Bone marrow (tissue), 2 donors: Measurements from ENCODE around the gene PIP5K1A.
"Not testable (repeated sequence)": the region's sequence is repeated elsewhere in the genome, so short reads cannot be mapped to it uniquely, and the experiment has no call there.

Experiments
- DNase-seq, 2 donors: peaks; one replicate each; lab custom pipeline; 2025; lab: John Stamatoyannopoulos, UW

The PIP5K1A gene, protein sequence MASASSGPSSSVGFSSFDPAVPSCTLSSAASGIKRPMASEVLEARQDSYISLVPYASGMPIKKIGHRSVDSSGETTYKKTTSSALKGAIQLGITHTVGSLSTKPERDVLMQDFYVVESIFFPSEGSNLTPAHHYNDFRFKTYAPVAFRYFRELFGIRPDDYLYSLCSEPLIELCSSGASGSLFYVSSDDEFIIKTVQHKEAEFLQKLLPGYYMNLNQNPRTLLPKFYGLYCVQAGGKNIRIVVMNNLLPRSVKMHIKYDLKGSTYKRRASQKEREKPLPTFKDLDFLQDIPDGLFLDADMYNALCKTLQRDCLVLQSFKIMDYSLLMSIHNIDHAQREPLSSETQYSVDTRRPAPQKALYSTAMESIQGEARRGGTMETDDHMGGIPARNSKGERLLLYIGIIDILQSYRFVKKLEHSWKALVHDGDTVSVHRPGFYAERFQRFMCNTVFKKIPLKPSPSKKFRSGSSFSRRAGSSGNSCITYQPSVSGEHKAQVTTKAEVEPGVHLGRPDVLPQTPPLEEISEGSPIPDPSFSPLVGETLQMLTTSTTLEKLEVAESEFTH

DNA sequence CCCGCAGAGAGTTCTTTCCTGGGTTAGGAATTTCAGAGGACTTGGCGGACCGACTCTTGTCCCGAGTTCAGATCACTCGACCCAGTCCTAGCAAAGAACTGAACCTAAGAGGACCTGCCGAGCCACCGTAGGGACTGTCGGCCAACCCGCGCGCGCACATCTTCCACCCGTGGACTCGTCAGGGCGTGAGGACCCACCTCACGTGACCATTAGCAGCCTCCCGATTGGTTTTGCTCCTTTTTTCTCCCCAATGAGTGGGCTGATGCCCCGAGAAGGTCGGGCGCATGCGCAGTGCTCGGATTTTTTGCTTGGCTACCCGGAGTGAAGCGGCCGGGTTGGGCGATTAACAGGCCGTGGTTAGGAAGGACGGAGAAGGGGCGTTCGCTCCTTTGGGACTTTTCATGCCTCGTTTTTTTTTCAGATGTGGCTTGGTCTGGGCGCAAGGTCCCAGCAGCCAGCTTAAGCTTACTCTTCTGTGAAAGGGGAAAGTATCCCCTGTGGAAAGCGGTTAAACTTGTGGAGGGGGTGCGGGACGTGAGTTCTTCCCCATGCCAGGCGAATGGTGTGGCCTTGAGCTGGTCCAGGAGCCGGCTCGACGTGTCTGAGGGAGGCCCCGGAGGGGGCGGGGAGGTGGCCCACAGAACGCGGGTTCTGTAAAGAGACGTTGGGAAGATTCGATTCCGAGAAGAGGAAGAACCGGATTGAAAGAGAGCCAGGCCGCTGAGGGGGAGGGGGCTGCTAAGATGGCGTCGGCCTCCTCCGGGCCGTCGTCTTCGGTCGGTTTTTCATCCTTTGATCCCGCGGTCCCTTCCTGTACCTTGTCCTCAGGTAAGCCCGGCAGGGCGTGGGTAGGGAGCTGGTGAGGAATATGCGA is at the start of gene PIP5K1A:
TSS of gene PIP5K1A (plus strand) at position 299 of the 874 bp plus-strand sequence. CDS start at position 744, 445 bp downstream.
- DNase-seq: peak; percentile 94 to 98

DNA sequence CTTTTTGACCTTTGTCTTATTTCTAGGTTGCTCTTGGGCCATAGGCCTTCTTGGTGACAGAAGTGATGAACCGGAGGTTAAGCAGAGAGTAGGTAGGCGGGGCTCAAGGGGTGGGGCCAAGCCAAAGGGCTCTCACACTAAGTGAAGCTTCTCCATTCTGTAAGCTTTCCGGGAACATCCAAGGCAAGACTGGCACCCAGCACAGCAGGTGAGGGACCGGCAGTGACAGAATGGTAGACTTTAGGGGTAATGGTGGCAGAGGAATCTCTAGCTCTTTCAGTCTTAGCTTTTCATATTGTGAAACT is 41.9 kb upstream of the PIP5K1A start, which contains the start of gene TNFAIP8L2:
TSS of gene TNFAIP8L2 (plus strand) at position 135 of the 305 bp plus-strand sequence. CDS start 2,049 bp downstream, outside the sequence.
- DNase-seq: peak; percentile 34 to 60

DNA sequence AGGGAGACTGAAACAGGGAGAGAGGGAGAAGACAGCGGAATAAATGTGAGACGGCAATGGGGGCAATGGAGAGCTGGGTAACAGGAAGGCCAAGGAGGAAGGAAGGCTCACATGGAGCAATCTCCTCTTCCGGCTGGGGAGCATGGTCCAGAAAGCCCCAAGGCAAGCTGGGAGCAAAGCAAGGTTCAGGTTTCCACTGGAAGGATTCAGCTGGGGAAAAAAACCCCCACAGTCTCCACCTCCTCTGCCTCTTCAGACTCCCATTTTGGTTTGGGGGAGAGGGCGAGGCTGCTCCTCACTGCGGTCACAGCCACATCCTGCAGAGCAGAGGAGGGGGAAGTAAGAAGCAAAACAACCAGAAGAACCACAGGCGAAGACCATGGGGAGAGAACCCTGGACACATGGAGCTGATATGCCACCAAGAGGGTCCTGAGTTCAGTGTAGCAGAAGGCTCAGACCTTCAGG is 41.3 kb upstream of the PIP5K1A start:
- DNase-seq: peak in 1 of 2 donors; percentile 65

DNA sequence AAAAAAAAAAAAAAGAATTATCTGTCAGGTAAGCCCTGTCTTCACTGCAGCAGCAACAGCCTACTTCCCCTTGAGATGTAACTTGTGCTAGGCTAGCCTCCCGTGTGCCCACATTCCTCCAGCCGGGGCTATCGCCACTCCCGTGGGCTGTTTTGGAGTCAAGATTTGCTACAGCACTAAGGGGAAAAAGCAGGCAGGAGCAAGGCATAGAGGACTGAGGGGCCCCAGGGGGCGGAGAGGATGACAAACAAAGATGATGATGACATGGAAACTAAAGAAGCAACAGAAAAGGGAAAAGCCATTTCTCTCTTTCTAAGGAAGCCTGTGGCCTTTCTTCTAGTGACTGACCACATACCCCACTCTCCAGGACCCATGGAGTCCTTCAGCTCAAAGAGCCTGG is 40.0 kb upstream of the PIP5K1A start:
- DNase-seq: no peak

DNA sequence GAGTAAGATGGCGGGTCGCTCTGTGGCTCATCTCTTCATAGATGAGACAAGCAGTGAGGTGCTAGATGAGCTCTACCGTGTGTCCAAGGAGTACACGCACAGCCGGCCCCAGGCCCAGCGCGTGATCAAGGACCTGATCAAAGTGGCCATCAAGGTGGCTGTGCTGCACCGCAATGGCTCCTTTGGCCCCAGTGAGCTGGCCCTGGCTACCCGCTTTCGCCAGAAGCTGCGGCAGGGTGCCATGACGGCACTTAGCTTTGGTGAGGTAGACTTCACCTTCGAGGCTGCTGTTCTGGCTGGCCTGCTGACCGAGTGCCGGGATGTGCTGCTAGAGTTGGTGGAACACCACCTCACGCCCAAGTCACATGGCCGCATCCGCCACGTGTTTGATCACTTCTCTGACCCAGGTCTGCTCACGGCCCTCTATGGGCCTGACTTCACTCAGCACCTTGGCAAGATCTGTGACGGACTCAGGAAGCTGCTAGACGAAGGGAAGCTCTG is 39.6 kb upstream of the PIP5K1A start:
- no peak for DNase-seq

DNA sequence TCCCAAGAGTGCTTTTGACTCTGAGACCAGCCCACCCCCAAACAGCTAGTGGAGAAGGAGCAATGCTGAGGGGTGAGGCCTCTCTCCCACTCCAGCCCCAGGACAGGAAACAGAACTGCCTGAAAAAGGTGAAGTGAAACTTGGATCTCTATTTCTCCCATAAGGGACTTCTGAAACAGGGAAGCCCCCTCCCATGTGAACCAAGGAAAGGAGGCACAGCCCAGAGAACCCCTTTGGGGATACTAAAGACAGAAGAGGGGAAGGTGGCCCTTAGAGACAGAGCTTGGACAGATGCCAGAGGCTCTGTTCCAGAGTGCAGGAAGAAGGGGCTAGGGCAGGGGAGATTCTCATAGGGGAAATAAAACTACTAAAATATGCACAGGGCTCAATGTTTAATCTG is 39.0 kb upstream of the PIP5K1A start:
- no peak for DNase-seq

DNA sequence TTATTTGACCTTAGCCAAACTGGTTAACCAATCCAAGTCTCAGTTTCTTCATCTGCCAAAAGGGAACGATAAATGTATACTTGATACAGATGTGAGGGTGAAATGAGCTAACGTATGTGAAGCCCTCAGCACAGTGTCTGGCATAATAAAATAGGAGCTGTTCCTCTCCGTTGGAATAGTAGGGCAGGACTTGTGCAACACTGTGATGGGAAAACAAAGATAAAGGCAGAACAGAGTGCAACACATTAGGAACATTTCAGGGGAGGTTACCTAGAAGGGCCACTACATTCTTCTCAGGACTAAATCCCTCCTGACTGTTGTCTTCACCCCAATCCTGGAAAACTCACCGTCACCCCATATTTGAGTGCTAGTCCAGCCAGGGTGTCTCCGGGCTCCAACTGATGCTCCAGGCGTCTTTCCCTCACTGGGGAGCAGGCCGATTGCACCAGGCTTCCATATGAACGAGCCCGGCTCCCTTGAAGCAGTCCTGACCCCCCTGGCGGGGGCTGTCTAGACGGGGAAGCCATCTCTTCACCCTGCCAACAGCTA is 33.5 kb upstream of the PIP5K1A start:
- DNase-seq: no peak

DNA sequence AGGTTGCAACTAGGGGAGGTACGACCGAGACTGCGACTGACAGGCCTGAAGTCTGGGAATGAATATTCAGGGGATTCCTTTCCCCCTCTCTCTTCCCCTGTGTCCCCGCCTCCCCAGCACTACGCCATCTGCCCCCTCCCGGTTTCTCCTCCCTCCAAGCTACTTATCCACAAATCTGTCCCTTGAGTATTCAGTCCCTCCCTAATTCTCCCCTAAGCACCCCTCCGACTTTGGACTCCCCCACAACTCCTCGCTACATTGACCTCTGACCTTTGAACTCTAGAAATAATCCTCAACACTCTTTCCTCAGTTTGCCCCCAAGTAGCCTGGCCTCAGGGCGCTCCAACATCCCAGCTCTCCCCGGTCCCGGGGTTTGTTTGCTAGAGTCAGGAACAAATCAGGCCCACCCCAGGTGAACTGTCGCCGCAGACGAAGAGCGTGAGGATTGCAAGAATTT is 33.0 kb upstream of the PIP5K1A start:
- DNase-seq: no peak

DNA sequence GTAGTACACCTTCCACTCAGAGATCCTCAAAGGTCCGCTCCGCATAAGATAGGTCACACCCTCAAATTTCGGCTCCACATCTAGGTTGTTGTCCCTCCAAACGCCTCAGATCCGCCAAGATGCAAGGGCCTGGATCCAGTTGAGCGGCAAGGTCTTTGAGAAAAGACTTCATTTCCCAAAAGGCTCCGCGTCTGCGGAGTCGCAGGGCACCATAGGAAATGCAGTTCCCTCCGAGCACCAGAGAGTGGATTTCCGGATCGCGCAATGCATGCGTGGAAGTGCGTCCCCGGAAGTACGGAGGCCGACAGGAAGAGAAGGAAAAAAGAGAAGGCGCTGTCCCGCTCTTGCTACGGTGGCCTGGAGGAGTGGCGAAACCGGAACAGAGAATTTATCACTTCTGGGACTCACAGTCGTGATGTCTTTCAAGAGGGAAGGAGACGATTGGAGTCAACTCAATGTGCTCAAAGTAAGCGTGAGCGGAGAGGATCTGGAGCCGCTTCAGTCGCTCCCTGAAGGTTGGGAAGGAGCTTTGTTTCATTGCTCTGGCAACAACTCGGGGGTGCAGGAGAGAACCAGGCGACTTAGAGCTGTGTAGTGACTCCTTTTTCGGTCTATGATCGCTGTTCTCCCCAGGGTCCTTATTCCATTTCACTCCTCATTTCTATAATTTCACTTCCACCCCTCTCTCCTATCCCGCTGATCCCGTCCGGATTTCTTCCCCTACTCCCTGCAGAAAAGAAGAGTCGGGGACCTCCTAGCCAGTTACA is 32.4 kb upstream of the PIP5K1A start, which contains the start of the genes LYSMD1 and SCNM1:
TSS of gene LYSMD1 (minus strand) at position 165 of the 767 bp plus-strand sequence. CDS start 644 bp downstream, outside the sequence.
TSS of gene SCNM1 (plus strand) at position 407 of the 767 bp plus-strand sequence. CDS start at position 416, 9 bp downstream.
- peak; percentile 85 to 97 for DNase-seq

DNA sequence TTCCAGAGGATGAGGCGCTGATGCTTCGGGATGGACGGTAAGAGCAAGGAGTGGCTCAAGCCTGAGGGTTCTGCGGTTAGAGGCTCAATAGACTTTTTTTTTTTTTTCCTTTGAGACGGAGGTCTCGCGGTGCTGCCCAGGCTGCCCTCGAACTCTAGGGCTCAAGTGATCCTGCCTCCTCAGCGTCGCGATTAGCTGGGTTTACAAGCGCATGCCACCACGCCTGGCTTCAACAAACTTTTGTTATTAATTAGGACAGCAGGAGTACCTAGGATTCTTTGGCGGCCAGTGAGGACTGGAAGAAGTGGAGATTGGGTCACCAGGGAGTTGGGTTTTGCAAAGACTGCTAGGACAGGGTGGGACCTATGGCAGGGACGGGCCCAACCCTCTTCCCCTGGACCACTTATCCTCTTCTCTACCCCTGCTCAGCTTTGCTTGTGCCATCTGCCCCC is 31.8 kb upstream of the PIP5K1A start:
- no peak for DNase-seq

DNA sequence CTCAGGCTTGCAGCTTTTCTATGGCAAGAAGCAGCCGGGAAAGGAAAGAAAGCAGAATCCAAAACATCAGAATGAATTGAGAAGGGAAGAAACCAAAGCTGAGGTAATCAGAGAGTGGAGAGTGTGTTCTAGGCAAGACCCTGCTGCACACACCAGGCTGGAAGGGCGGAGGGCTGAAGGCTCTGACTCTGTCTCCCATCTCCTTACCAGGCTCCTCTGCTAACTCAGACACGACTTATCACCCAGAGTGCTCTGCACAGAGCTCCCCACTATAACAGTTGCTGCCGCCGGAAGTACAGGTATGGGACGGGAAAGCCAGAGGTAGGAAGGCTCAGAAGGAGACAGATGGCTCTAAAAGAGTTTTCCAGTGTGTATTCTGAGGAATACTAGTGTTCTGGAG is 31.2 kb upstream of the PIP5K1A start:
- no peak for DNase-seq

DNA sequence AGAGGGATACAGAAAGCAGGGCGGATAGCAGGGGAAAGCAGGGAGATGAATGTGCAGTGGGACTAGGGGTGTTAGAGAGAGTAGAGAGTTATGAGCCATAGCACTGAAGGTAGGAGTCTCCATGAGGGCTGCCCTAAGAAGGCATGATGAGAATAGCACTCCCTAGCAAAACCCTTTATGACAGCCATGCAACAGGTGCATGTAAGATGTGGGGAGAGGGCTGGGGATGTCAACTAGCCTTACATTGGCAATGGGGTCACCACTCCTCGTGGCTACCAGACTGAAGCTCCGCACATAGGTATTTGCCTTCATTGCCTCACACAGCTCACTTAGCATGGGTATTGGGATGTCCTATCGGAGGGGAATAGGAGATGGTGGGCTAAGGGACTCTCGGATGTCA is 27.2 kb upstream of the PIP5K1A start:
- no peak for DNase-seq

DNA sequence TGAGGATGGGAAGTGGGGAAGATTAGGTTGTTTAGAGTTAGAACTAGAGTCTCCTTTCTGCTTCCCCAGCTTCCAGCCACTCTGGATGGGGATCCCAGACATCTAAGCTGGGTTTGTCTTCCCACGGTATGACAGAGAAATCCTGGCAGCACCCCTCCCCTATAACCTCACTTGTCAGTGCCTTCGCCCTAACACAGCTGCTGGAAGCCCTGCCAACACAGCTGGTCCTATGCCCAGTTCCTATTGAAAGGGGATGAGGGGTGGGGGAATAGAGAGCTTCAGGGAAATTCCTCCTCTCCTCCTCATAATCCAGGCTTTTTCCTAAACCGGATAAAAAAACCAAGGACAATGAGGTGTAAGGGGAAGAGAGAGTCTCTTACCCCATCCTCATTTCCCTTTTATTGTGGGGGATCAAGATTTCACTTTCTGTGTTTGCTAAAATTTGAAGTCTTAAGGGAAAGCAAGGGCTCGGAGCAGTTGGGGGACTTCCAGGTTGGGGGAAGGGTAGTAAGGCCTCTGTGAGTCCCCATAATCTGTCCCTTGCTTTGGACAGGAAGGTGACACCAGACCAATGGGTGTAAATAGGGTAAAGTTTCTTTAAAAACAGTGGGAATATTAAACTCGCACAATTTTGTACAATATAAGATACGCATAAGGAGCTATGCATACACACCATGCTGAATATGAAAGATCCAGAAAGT is 23.2 kb upstream of the PIP5K1A start:
- no peak for DNase-seq

DNA sequence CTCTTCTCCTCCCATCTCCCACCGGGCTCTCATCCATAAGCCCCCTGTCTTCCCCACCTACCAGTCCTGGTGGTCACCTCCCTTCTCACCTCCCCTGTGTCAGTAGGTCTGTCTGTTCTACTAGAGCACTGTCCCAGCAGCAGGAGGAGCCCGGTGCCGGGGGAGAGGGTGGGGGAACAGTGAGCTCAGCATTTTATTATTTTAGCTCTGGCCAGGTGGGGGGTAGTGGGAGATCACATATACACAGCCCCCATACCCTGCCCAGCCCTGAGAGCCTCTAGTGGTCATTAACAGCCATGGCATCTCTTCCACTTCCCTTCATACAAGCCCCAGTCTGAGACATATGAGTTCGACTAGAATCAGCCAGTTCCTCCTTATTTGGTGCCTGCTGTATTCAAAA is 22.5 kb upstream of the PIP5K1A start, which contains the start of gene TMOD4:
TSS of gene TMOD4 (minus strand) at position 119 of the 400 bp plus-strand sequence. CDS start 1,106 bp downstream, outside the sequence.
- DNase-seq: peak in 1 of 2 donors; percentile 51

DNA sequence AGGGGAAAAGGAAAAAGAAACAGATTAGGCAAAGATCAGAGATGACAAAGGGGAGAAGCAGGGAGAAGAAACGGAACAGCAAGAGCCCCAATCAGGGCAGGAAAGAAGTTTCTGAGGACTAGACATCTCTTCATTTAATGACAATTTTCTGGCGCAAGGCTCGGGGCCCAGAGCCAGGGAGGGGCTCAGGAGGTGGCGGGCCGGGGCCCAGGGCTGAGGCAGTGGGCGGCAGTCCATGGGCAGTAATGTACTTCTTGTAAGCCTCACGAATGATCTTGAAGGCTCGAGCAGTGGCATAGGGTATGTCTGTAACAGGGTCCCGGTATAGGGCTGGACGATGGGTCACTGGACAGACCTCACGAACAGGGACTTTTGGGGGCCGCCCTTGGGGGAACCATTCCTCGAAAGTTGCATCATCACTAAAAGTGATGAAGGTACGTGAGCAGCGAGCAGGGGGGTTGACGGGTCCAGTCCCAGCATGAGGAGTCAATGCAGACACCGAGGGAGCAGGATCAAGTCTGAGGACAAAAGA is 21.8 kb upstream of the PIP5K1A start:
- no peak for DNase-seq

DNA sequence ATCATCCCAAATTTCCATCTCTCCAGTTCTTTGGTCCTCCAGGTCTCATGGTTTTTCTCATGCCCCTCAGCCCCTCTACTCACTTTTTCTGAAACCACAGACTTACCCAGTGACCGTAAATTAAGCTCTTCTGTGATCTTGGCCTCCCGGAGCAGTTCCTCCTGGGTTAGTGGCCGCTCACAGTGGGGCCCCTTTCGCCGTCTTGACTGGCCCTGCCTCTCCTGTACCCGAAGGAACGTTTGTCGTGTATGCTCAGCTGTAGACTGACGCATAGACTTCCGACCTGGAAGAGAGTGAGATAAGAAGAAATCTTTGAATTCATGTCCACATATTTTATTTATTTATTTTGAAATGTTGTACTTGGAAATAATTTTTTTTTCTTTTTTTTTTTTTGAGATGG is 14.1 kb upstream of the PIP5K1A start:
- DNase-seq: no peak

DNA sequence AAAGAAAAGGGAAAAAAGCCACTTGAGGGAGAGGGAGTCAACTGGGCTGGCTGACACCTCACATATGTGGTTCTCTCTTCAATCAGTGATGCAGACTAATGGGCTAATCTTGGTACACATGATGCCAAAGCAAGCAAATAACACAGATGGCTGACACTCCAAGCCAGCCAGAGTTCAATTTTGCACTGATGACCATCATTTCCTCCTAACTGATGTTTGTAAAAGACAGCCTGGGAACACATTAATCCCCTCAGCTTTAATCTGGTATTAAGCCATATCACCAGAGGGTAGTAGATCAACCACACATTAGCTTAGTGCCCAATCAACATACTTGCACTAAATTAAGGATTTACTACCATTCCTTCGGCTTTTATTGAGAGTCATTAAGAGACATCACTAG is 11.1 kb upstream of the PIP5K1A start:
- no peak for DNase-seq

DNA sequence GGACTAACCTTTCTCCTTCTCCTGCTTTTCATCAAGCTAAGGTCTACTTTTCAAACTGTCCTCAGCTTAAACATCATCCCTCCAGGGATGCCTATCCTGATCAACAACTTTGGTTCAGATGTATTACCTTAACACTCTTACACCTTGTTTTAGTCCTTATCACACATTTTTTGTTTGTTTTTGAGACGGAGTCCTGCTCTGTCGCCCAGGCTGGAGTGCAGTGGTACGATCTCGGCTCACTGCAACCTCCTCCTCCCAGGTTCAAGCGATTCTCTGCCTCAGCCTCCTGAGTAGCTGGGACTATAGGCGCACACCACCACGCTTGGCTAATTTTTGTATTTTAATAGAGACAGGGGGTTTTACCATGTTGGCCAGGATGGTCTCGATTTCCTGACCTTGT is 9.7 kb upstream of the PIP5K1A start:
- not testable (repeated sequence) for DNase-seq

DNA sequence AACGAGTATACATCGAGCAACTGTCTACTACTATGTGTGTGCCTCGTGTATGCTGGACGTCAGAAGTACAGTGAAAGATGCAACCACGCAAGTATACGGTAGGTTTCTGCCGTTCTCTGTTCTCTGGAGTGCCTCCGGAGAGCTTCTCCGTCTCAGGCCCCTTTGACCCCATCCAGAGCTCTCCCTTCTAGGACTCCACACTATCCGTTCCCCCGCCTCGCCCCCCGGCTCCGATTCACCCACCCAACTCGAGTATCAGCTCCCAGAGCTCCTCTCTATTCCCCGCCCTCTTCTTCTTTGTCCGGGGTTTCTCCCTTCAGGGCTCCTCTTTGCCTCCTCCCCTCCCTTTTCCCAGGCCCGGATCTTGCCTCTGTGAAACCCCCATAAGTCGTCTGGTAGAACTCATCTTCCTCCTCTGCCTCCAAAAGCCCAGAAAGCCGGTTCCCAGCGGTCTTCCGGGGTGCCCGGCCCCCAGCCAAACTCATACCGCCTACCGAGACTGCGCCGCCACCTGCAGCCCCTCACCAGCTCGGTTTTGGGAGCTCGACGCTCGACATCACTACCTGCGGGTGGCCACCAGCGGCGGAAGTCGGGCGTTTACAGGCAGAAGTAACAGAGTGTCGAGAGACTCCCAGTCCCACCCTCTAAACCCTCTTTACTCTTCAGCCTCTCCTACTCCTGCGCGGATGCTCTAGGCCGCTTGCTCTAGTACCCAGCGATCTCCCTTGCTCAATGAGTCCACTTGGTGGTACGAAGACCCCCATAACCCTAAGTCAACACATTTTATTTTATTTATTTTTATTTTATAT is 8.5 kb upstream of the PIP5K1A start, which contains the start of gene VPS72:
TSS of gene VPS72 (minus strand) at position 561 of the 809 bp plus-strand sequence. CDS start at position 485, 76 bp downstream.
- peak; percentile 56 to 86 for DNase-seq
